Gastrocnemius medialis (tissue), 4 donors: ENCODE measurements around the gene GAL3ST3. TPM values are rescaled to one million over a fixed set of nuclear protein-coding genes. Genes with fewer than 3 reads are reported as not detected.
"Not testable (repeated sequence)": the region's sequence is repeated elsewhere in the genome, so short reads cannot be mapped to it uniquely, and the experiment has no call there.

Source experiments
- ATAC-seq, 2 donors: fragments of 150-250 bp; one replicate each; pipeline ENCODE4 v1.9.1; 2016
- DNase-seq, 2 donors: peaks; one replicate each; pipeline ENCODE4 v3.0.0-alpha.2; 2019
- H3K27ac ChIP-seq, 4 donors: fragments of 200-600 bp; sonication (generic); 1 replicate in 1 of 4; 2 replicates in 3 of 4; pipeline ENCODE4 v1.5.1; 2016 to 2018; ENCODE audit warnings: mild to moderate bottlenecking in 2 of 4, moderate library complexity in 1 of 4
- H3K27me3 ChIP-seq, 3 donors: fragments of 200-600 bp; sonication (generic) in 2 of 3; 1 replicate in 1 of 3; 2 replicates in 2 of 3; pipeline versions ENCODE4 v1.5.1 to v1.6.0; 2016 to 2019; ENCODE audit warnings: mild to moderate bottlenecking in 1 of 3, moderate library complexity in 1 of 3
- H3K36me3 ChIP-seq, 2 donors: fragments of 200-600 bp; sonication (generic) in 1 of 2; one replicate each; pipeline ENCODE4 v1.5.1; 2017 to 2018
- H3K4me1 ChIP-seq, 2 donors: fragments of 200-600 bp; sonication (generic) in 1 of 2; one replicate each; pipeline ENCODE4 v1.5.1; 2016 to 2017; ENCODE audit warnings: mild to moderate bottlenecking in 2 of 2
- H3K4me3 ChIP-seq, 4 donors: fragments of 200-600 bp; sonication (generic) in 3 of 4; 1 replicate in 1 of 4; 2 replicates in 3 of 4; pipeline ENCODE4 v1.5.1; 2016 to 2019; ENCODE audit warnings: mild to moderate bottlenecking in 2 of 4
- H3K9me3 ChIP-seq, 3 donors: fragments of 200-600 bp; sonication (generic) in 2 of 3; 1 replicate in 1 of 3; 2 replicates in 2 of 3; pipeline ENCODE4 v1.5.1; 2016 to 2019
- POLR2A ChIP-seq, 2 donors: fragments of 450-650 bp; IDR thresholded peaks; one replicate each; pipeline ENCODE4 v1.6.1; 2017; ENCODE audit warnings: antibody characterized with exemption in 2 of 2, mild to moderate bottlenecking in 2 of 2, moderate library complexity in 2 of 2
- in situ Hi-C, 4 donors: fragments of 200-750 bp; cut with MboI; loops; one replicate each; pipeline versions ENCODE4 v1.15.0 to v1.8.0; 2017; ENCODE audit warnings: low sequenced_read_pairs in 4 of 4
- intact Hi-C: fragments of 100-400 bp; cut with DNase I; formaldehyde crosslinking; loops from one replicate; pipeline ENCODE4 v1.15.1; 2023; ENCODE audit warnings: low total_unique reads
- total RNA-seq, 4 donors: library from RNA; depleted of rRNA; stranded (reverse); fragments of >200 nt; gene quantifications; one replicate each; pipeline versions ENCODE4 v1.1.0 to v1.2.3, GENCODE V29; 2016
- TF ChIP-seq, protein P1 (sequence below), 5 experiments: fragments of 450-650 bp in 3 of 5; fragments of 200-600 bp in 2 of 5; sonication (generic) in 2 of 5; IDR thresholded peaks in 4 of 5; conservative IDR thresholded peaks in 1 of 5; 1 replicate in 4 of 5; 2 replicates in 1 of 5; pipeline ENCODE4 v1.5.1; 2016 to 2019; ENCODE audit warnings: antibody characterized with exemption in 5 of 5, mild to moderate bottlenecking in 3 of 5, moderate library complexity in 3 of 5

GAL3ST3 gene
- total RNA-seq, 4 donors from 2014 or later = 0.12 TPM; not detected in 3

- Histone ChIP-seq H3K4me3 (no peak overlapping the region), H3K9me3 (no peaks in the 10 kb centered on the region), H3K36me3 (no peaks in the 10 kb centered on the region), H3K27me3 (no peaks in the 10 kb centered on the region), H3K4me1 (peaks cover 0 to 19% of the 10 kb centered on the region in 2 donors), H3K27ac (no peak overlapping the region)
- TF ChIP-seq, protein P1, sequence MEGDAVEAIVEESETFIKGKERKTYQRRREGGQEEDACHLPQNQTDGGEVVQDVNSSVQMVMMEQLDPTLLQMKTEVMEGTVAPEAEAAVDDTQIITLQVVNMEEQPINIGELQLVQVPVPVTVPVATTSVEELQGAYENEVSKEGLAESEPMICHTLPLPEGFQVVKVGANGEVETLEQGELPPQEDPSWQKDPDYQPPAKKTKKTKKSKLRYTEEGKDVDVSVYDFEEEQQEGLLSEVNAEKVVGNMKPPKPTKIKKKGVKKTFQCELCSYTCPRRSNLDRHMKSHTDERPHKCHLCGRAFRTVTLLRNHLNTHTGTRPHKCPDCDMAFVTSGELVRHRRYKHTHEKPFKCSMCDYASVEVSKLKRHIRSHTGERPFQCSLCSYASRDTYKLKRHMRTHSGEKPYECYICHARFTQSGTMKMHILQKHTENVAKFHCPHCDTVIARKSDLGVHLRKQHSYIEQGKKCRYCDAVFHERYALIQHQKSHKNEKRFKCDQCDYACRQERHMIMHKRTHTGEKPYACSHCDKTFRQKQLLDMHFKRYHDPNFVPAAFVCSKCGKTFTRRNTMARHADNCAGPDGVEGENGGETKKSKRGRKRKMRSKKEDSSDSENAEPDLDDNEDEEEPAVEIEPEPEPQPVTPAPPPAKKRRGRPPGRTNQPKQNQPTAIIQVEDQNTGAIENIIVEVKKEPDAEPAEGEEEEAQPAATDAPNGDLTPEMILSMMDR (IDR thresholded peaks at IDR 0.05 in 4 of 5, conservative IDR thresholded peaks at IDR 0.05 in 1 of 5) = no peak
- no peak for TF ChIP-seq POLR2A (IDR thresholded peaks at IDR 0.05)
- ATAC-seq (no peak), DNase-seq (peak; percentile 17 to 24)
- in situ Hi-C loops (no loop called here), intact Hi-C loops (no loop called here)
Observed at GRCh38 chr11:66080055-66080817, 31.3 kb upstream of the GAL3ST3 start.

GRCh38 chr11:66078949-66079348 lies 30.0 kb upstream of the GAL3ST3 start:
- H3K4me3 ChIP-seq, DNase-seq, H3K36me3 ChIP-seq, ATAC-seq, intact Hi-C loops, H3K9me3 ChIP-seq, H3K27ac ChIP-seq, in situ Hi-C loops, H3K27me3 ChIP-seq: not testable (repeated sequence)
- peaks cover 0 to 19% of the 10 kb centered on the region in 2 donors for H3K4me1 ChIP-seq

DNA sequence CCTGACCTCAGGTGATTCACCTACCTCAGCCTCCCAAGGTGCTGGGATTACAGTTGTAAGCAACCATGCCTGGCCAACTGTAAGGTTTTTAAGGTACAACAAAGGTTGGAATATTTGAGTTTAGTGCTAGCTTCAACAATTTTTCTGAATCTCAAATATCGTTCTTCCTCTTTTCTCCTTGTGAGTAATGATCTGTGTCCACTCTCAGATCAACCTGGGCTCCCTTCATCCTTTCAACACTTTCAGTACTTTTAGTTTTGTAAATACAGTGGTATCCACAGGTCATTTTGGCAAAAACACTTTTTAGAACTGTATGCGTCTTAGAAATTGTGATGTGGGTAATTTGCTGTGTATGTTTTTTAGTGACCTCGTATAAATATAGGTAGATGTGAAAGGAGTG lies 29.0 kb upstream of the GAL3ST3 start:
- TF ChIP-seq POLR2A (IDR thresholded peaks at IDR 0.05) = no peak
- TF ChIP-seq, protein P1 (IDR thresholded peaks at IDR 0.05 in 4 of 5, conservative IDR thresholded peaks at IDR 0.05 in 1 of 5) = no peak
- H3K36me3 ChIP-seq = no peaks in the 10 kb centered on the region
- in situ Hi-C loops (no loop called here), intact Hi-C loops (no loop called here)
- no peak overlapping the region for H3K4me3 ChIP-seq
- peaks cover 0 to 11% of the 10 kb centered on the region in 2 donors for H3K4me1 ChIP-seq
- no peak for DNase-seq
- H3K9me3 ChIP-seq = no peaks in the 10 kb centered on the region
- no peak for ATAC-seq
- no peak overlapping the region for H3K27ac ChIP-seq
- no peaks in the 10 kb centered on the region for H3K27me3 ChIP-seq

- H3K9me3 ChIP-seq = no peaks in the 10 kb centered on the region
- no peak for ATAC-seq
- no peak overlapping the region for H3K4me3 ChIP-seq
- intact Hi-C loops = no loop called here
- no peaks in the 10 kb centered on the region for H3K36me3 ChIP-seq
- TF ChIP-seq POLR2A (IDR thresholded peaks at IDR 0.05) = no peak
- TF ChIP-seq, protein P1 (IDR thresholded peaks at IDR 0.05 in 4 of 5, conservative IDR thresholded peaks at IDR 0.05 in 1 of 5) = no peak
- no peak overlapping the region for H3K27ac ChIP-seq
- in situ Hi-C loops = no loop called here
- peaks cover 2 to 11% of the 10 kb centered on the region in 2 donors for H3K4me1 ChIP-seq
- no peak for DNase-seq
- H3K27me3 ChIP-seq = no peaks in the 10 kb centered on the region
Observed at GRCh38 chr11:66076561-66076960, 27.6 kb upstream of the GAL3ST3 start.

- no peak for ATAC-seq
- Histone ChIP-seq H3K27ac (no peak overlapping the region), H3K9me3 (no peaks in the 10 kb centered on the region), H3K27me3 (no peaks in the 10 kb centered on the region), H3K4me3 (no peak overlapping the region), H3K36me3 (no peaks in the 10 kb centered on the region), H3K4me1 (peaks cover 9 to 10% of the 10 kb centered on the region in 2 donors)
- in situ Hi-C loops (no loop called here), intact Hi-C loops (no loop called here)
- no peak for DNase-seq
- TF ChIP-seq, protein P1 (IDR thresholded peaks at IDR 0.05 in 4 of 5, conservative IDR thresholded peaks at IDR 0.05 in 1 of 5) = no peak
- TF ChIP-seq POLR2A (IDR thresholded peaks at IDR 0.05) = no peak
Observed at GRCh38 chr11:66075273-66075672, 26.3 kb upstream of the GAL3ST3 start.
